ELF-1 (cell line): ENCODE data around the gene POFUT2.

Experiments
- DNase-seq: peaks from one replicate; pipeline ENCODE4 v3.0.0-alpha.2; 2016; ENCODE audit warnings: low read depth, low spot score

POFUT2 gene

GRCh38 chr21:45297869-45298268, 10.2 kb upstream of the POFUT2 start:
- DNase-seq = no peak

DNA sequence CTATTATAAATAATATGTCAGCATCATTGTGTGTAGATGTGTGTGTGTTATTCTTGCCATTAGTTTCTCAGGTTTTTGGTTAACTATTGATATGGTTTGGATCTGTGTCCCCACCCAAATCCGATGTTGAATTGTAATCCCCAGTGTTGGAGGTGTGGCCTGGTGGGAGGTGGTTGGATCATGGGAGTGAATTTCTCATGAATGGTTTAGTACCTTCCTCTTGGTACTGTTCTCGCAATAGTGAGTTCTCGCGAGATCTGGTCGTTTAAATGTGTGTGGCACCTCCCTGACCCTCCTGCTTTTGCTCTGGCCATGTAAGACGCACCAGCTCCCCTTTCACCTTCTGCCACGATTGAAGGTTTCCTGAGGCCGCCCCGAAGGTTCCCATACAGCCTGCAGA, 9.6 kb upstream of the POFUT2 start:
- no peak for DNase-seq

DNA sequence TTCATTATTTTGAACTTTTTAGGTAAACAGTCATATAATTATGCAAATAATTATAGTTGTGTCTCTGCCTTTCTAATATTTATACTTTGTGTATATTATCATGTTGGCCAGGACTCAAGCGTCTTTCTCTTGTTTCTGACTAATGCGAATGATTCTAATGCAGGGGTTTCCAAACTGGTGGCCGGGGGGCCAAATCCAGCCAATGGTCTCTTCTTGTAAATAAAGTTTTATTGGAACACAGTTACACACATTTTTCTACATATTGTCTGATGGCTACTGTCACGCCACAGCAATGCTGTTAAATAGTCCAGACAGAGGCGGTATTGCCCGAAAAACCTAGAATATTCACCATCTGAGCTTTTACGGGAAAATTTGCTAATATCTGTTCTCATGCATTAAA, 8.9 kb upstream of the POFUT2 start:
- DNase-seq = no peak

- peak; percentile 77 for DNase-seq
These were observed 8.1 kb upstream of the POFUT2 start for GRCh38 chr21:45295576-45296365.

DNA sequence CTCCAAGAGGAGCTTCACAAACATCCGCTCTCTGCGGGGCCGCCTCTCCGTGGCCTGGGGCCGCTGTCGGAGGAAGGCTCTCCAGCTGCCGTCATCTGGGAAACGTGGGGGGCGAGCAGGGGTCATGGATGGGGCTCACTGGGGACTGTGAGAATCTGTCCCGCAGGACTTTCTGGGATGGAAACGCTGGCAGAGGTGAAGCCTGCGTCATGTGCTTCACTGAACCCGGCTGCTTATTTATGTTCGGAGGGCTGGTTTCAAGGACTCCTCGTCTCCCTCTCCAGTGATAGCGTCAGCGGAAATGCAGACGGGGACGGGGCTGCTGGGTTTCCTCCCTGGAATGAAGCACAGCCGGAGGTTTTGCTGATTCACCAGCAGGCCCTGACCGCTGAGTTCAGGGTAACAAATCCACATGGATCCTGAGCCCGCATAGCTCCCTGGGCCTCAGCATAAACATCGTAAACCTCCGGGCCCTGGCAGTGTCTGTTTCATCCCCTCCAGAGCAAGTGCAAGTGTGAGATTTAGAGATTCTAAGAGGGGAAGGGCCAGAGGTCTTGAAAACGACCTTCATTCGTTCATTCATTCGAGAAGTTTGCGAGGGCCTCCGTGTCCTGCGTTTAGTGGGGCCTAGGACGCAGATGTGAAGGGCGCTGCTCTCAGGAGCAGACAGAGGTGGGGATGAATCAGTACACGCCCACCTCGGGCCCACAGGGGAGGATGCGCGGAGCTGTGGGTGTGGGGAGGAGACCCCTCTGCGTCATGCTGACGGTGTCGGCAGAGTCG, 7.0 kb upstream of the POFUT2 start:
- peak; percentile 89 for DNase-seq

GRCh38 chr21:45293726-45294401, 6.2 kb upstream of the POFUT2 start:
- no peak for DNase-seq

GRCh38 chr21:45293220-45293725, 5.6 kb upstream of the POFUT2 start:
- peak; percentile 61 for DNase-seq

GRCh38 chr21:45292399-45293219, 4.9 kb upstream of the POFUT2 start:
- peak; percentile 95 for DNase-seq

DNA sequence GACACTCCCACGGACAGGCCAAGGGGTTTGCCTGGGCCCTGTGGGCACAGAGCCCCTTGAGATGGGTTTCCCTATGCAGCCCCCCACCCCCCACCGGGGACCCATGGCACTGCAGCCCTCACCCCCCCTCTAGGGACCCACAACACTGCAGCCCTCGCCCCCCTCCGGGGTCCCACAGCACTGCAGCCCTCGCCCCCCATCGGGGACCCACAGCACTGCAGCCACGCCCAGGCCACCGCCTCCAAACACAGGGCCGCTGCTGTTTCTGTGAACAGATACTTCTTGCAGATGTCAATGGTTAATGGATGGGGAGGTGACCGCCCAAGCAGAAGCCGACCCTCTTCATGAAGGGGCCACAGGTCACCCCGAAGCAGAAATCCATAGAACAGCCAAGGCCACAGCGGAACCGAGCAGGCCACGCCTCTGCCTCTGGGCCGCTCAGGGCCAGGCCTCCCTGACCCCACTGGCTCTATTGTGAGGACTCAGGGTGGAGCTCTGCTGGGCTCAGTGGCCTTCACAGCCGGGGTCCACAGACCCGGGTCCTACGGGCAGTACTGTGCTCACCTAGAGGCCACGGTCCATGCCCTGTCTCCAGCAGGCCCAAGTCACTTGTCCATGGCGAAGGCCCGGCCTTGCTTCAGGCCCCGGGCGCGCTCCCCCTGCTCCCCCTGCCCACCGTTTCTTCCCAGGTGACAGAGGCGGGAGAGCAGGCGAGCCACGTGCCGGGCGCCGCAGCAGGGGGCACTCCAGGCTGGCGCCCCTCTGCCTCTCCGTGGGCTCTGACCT, 4.1 kb upstream of the POFUT2 start:
- no peak for DNase-seq

GRCh38 chr21:45290948-45291612, 3.4 kb upstream of the POFUT2 start:
- DNase-seq = peak; percentile 83

DNA sequence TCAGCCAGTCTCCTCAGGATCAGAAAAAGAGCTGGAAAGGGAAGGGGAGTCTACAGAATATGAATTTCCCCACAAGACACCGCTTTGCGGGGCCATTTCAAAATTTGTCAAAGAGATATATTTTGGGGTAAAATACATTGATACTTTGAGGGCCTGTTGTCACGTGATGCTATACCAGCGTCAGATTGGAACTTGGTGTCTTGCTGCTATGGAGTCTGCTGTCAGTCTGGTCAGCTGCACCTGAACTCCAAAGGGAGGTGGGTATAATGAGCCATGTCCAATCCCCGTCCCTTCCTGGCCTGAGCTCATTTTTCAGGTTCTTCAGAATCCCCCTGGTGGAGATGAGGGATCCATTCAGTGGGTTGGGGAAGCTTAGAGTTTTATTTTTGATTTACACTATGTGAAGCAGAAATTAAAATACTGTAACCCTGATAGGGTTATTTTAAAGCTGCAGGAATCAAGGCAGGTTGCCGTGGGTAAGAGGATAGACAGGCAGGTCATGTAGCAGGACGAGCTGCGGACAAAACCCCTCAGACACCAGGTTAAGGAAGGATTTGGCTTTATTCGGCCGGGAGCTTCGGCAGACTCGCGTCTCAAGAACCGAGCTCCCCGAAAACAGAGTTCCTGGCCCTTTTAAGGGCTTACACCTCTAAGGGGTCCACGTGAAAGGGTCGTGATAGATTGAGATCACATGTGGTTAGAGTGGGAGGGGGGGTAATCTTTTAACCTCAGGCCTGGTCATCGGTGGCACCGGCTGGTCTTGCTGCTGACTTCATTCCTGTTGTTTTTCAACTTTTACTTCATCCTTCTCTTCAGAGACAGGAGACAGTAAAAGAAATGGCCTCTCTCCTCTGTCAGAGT, 2.2 kb upstream of the POFUT2 start:
- DNase-seq = no peak

DNA sequence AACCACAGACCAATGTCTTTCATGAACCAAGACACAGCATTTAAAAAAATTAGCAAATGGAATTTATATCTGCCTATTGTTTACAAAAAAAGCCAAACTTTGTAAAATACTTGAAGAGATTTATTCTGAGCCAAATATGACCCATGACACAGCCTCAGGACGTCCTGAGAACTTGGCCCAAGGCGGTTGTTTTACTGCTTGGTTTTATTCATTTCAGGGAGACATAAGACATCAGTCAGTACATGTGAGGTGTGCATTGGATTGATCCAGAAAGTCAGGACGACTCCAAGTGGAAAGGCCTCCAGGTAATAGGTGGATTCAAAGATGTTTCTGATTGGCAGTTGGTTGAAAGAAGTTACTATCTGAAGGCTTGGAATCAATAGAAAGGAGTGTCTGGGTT, 1.4 kb upstream of the POFUT2 start:
- DNase-seq = no peak

DNA sequence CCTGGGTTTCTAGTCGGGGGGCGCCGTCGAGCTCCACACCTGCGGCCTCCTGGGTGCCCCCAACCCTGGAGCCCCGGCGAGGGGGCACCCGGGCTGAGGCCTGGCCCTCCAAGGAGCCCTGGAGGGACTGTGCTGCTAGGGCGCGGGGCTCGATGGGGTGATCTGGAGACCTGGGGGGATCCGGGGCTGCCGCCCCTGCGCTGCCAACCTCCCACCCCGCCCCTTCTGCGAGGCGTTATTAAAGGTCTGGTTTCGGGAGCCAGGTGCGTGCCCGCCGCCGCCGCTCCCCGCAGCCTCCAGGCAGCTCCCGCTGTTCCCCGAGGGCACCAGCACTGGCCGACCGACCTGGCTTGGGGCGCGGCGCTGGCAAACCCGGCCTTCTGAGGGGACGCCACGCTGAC, 746 bp upstream of the POFUT2 start:
- peak; percentile 27 for DNase-seq

DNA sequence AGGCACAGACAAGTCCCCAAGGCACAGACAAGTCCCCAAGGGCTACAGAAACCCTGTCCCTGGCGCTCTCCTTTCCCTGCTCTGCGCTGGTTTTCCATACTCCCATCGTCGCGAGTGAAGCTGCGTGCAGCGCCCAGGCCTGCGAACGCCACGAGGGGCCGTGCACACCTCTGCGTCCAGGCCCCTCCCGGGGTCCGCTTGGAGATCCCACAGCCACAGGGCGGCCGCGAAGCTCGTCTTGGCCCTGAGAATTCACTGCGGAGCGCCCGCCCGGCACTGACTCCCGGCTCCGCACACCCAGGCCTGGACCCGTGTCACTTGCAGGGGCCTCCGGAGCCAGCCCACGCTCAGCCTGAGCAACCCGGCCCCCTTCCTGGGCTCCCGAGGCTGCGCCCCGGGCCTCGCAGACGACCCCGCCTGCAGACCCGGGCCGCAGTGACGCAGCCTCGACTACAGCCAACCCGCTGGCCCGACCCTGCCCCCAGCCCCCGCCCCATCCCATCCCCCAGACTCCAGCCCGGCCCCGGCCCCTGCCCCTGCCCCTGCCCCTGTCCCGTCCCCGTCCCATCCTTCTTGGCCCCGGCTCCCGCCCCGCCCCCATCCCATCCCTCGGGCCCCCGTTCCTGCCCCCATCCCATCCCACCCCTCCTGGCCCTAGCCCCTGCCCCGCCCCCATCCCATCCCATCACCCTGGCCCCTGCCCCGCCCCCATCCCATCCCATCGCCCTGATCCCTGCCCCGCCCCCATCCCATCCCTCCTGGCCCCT, 841 bp downstream of the POFUT2 start:
- peak; percentile 81 for DNase-seq

DNA sequence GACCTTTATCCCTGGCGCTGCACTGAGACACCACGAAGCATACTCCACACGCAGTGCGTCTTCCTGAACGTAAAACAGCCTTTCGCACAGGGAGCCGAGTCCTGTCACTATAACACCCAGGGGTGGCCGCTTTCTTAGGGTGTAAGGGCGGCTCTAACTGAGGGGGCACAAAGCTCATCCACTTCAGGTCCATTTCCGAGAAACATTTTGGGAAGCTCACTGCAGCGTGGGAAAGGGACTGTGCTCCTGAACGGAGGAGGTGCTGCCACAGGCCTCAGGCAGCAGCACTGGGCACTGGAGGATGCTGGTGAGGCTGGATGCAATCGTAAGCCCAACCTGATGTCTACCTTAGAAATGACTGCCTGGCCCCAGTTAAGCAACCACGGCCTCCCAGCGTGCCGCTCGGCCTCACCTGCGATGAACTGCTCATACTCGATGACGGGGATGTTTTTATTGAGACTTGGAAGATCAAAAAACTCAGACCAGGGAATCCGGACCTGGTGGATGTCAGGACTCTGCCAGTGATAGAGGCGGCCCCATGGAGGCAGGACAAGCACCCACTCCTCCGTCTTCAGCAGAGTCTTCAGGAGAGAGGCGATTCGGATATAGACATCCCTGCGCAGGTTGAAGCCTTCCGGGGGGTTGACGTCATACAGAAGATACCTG, 2.3 kb downstream of the POFUT2 start:
- no peak for DNase-seq

GRCh38 chr21:45284456-45284741, 3.3 kb downstream of the POFUT2 start:
- DNase-seq = no peak

DNA sequence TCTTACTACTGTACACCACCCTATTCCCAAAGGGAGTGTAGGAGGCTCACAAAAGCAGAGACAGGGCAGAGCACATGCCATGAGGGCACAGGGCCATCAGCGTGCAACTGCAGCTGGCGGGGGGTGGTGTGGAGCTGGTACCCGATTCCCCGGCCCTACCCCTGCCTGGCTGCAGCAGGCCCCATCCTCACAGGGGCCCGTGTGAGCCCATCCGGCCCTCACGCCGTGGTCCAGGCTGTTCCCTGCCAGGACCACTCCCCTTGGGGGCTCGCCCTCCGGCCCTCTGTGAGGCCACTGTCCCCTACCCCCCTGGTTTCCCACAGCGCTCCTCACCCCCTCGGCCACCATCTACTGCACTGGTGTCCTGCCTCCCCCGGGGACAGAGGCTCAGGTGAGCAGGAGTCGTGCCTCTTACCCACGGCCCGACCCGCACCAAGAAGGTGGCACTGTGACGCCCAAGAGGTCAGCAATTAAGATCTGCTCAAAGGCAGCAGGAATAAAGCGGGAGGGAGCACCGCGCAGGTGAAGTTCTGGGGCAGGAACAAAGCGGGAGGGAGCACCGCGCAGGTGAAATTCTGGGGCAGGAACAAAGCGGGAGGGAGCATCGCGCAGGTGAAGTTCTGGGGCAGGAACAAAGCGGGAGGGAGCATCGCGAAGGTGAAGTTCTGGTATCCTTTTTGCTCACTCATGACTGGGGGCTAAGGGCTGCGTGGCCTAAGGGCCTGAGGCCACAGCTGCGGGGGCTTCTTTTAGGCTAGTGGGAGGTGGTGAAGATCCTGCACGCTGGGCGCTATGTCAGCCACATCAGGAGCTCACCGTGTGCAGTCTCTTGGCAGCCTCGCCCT, 3.9 kb downstream of the POFUT2 start:
- no peak for DNase-seq
